AG08396 (cell line): ENCODE data around the gene PSMD13.

ENCODE experiments used
- DNase-seq: peaks from one replicate; pipeline ENCODE4 v3.0.0; 2012; ENCODE audit warnings: low spot score, mixed read lengths

The PSMD13 gene

GRCh38 chr11:250274-250673, 13.5 kb downstream of the PSMD13 start:
- no peak for DNase-seq

GRCh38 chr11:250740-251299, 14.0 kb downstream of the PSMD13 start:
- DNase-seq: peak; percentile 70

GRCh38 chr11:251550-251949, 14.8 kb downstream of the PSMD13 start:
- no peak for DNase-seq

- no peak for DNase-seq
Measured at GRCh38 chr11:252666-253065, 15.9 kb downstream of the PSMD13 start.

- no peak for DNase-seq
Measured at GRCh38 chr11:253160-253885, 16.5 kb downstream of the PSMD13 start.

- DNase-seq: no peak
Measured at GRCh38 chr11:253886-254270, 17.1 kb downstream of the PSMD13 start.

GRCh38 chr11:255176-255575, 18.4 kb downstream of the PSMD13 start:
- DNase-seq: no peak

- DNase-seq: no peak
Measured at GRCh38 chr11:255816-256215, 19.0 kb downstream of the PSMD13 start.

GRCh38 chr11:256952-257737, 20.4 kb downstream of the PSMD13 start:
- DNase-seq: no peak

- DNase-seq: no peak
Measured at GRCh38 chr11:257766-258493, 21.2 kb downstream of the PSMD13 start.

GRCh38 chr11:259413-259812, 22.6 kb downstream of the PSMD13 start:
- DNase-seq: no peak

- no peak for DNase-seq
Measured at GRCh38 chr11:261624-262023, 24.8 kb downstream of the PSMD13 start.

GRCh38 chr11:266676-267439, 30.1 kb downstream of the PSMD13 start:
- DNase-seq: no peak

GRCh38 chr11:267491-267994, 30.8 kb downstream of the PSMD13 start:
- DNase-seq: no peak

- DNase-seq: peak; percentile 85
Measured at GRCh38 chr11:268716-269145, 32.0 kb downstream of the PSMD13 start.

- DNase-seq: no peak
Measured at GRCh38 chr11:269146-269890, 32.5 kb downstream of the PSMD13 start.

- DNase-seq: no peak
Measured at GRCh38 chr11:270451-271318, 33.9 kb downstream of the PSMD13 start.

- no peak for DNase-seq
Measured at GRCh38 chr11:271319-271715, 34.5 kb downstream of the PSMD13 start.

GRCh38 chr11:272195-272930, 35.6 kb downstream of the PSMD13 start:
- DNase-seq: no peak
